ENCODE data around the gene GBE1. TPM values are rescaled to one million over a fixed set of nuclear protein-coding genes. Genes with fewer than 3 reads are reported as not detected.

GBE1 gene
- total RNA-seq, 1 donor from 2014 or later, result 27.3 TPM

GRCh38 chr3:81638480-81638879 lies 123.0 kb downstream of the GBE1 start:
- ATAC-seq (no peak), DNase-seq (ENCODE audit: low spot score) (no peak)

GRCh38 chr3:81632659-81633058 lies 128.8 kb downstream of the GBE1 start:
- no peak for ATAC-seq
- DNase-seq (ENCODE audit: low spot score), result no peak

- ATAC-seq (no peak), DNase-seq (ENCODE audit: low spot score) (no peak)
Observed at GRCh38 chr3:81624756-81625155, 136.7 kb downstream of the GBE1 start.

DNA sequence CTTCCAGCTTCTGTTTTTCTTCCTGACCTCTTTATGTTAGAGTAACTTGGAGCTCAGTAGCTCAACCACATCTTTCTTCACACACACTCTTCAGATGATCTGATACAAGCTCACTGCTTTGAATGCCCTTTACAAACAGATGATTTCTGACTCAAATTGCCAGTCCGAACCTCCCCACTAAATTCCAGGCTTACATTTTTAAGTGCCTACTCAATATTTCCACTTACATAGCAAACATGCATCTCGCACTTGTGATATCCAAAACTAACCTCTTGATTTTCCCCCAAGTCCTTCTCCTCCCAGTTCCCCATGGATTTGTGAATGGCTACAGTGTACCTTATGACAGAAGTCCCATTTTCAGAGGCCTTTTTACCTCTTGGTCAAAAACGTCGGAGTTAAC lies 139.1 kb downstream of the GBE1 start:
- no peak for DNase-seq (ENCODE audit: low spot score)
- ATAC-seq, result no peak

GRCh38 chr3:81621277-81621676 lies 140.2 kb downstream of the GBE1 start:
- DNase-seq (ENCODE audit: low spot score) (no peak), ATAC-seq (no peak)

- ATAC-seq (no peak), DNase-seq (ENCODE audit: low spot score) (no peak)
Observed at GRCh38 chr3:81620849-81621248, 140.6 kb downstream of the GBE1 start.

DNA sequence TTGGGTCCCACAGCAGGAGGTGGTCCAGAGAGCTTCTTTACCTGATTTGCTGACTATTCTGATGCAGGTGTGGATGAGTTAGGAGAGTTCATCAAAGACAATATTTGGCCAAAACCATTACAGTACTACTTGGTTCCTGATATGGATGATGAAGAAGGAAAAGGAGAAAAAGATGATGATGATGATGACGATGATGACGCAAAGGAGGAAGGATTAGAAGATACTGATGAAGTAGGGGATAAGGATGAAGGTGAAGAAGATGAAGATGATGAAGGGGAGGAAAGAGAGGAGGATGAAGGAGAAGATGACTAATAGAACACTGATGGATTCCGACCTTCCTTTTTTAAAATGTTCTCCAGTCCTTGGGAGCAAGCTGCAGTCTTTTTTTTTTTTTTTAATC lies 148.7 kb downstream of the GBE1 start:
- DNase-seq (ENCODE audit: low spot score) (no peak), ATAC-seq (no peak)

DNA sequence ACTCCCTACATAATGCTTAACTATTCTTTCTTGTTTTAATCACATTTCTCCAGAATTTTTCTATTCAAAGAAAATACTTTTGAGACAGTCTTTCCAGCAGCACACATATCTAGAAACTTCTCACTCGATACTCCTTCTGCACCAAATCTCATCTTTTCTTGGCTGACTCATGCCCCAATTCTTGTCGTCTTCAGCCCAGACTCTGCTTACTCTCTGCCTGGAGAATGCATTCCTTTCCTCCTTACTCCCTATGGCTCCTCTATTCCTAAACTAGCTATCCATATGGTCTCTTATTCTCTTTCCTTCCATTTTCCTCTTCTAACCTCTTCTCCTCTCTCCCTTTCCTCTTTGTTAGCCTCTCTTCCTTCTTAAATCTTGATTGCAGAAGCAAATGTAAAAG lies 158.7 kb downstream of the GBE1 start:
- ATAC-seq (no peak), DNase-seq (ENCODE audit: low spot score) (no peak)

DNA sequence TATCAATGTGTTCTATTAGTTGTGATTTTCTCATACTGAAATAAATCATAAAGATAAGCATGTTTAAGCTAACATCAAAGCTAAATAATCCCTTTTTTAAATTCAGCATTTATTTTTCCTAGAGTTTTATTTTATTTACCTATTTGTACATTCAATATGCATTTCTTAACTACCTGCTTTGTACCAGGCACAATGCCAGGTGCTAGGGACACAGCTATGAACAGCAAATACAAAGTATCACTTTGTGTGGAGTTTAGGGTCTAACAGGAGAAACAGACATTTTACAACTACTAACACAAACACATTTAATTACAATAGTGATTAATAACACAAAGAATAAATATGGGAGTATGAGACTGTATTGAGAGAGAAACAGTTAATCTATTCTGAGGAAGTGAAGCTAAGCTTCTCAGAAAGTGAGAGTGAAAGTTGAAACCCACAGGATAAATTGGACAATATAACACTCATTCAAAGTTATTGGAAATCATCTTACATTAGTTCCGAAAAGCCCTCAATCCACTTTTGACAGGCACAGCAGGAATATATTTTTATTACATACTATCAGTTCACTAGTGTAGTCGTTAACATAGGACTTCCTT lies 159.6 kb downstream of the GBE1 start:
- no peak for DNase-seq (ENCODE audit: low spot score)
- ATAC-seq, result peak; percentile 52

- ATAC-seq, result no peak
- DNase-seq (ENCODE audit: low spot score), result no peak
Observed at GRCh38 chr3:81592101-81592500, 169.3 kb downstream of the GBE1 start.

GRCh38 chr3:81585937-81586336 lies 175.5 kb downstream of the GBE1 start:
- ATAC-seq, result no peak

DNA sequence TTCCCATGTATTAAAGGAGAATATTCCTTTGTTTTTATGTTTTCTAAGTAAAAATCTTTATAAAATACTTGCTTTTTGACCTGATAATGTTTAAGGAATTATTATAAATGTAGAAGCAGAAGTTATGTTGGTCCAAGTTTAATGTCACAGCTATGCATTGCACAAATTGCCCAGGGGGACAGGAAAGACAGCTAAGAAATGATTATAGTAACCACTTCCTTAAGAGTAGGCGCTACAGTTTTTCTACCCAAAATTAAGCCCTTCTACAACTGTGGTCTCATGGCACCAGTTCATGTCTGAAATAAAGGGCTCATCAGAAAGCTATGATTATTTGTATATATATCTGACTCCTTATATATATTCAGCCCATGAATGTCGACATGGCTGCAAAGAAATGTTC lies 176.4 kb downstream of the GBE1 start:
- ATAC-seq (no peak), DNase-seq (ENCODE audit: low spot score) (no peak)

More at GRCh38 chr3:81585937-81586336, 175.5 kb downstream of the GBE1 start:
- DNase-seq (ENCODE audit: low spot score), result no peak

GRCh38 chr3:81581966-81582599 lies 179.4 kb downstream of the GBE1 start:
- DNase-seq (ENCODE audit: low spot score) (no peak), ATAC-seq (peak; percentile 91)

- DNase-seq (ENCODE audit: low spot score) (no peak), ATAC-seq (peak; percentile 70)
Observed at GRCh38 chr3:81580355-81580754, 181.1 kb downstream of the GBE1 start.

DNA sequence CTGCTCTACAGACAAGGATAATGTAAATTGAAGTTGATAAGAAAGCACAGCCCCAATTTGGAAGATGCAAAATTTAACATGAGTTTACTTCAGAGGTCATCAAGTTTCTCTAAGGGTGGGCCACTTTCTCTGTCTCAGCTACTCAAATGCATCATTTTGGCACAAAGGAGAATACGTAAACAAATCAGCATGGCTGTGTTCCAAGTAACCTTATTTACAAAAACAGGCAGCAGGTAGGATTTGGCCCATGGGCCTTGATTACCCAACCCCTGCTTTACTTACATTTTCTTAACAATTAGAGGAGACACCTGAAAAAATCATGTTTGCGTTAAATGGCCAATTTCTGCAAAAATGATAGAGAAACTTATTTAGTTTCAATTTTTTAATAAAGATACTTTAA lies 181.7 kb downstream of the GBE1 start:
- no peak for DNase-seq (ENCODE audit: low spot score)
- ATAC-seq, result peak; percentile 41

- DNase-seq (ENCODE audit: low spot score) (no peak), ATAC-seq (no peak)
Observed at GRCh38 chr3:81572201-81572756, 189.2 kb downstream of the GBE1 start.

- DNase-seq (ENCODE audit: low spot score), result no peak
- ATAC-seq, result no peak
Observed at GRCh38 chr3:81568378-81568777, 193.1 kb downstream of the GBE1 start.

DNA sequence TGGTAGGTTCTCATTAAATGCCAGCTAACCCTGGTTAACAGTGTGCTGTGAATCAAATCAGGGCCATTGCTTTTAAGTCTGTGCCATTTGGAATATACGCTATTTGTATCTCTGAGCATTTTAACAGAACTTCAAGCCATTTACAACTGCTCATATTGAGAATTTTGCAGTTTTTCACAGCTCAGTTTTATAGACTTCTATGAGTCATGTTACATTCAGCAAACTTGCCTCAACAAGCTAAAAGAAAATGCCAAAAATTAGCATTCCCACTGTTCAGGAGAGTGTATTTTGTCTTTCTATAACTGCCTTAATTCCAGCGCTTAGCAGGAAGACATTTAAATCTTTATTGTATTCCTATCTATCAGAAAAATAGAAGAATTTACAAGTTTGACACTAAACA lies 196.4 kb downstream of the GBE1 start:
- no peak for ATAC-seq
- DNase-seq (ENCODE audit: low spot score), result no peak

DNA sequence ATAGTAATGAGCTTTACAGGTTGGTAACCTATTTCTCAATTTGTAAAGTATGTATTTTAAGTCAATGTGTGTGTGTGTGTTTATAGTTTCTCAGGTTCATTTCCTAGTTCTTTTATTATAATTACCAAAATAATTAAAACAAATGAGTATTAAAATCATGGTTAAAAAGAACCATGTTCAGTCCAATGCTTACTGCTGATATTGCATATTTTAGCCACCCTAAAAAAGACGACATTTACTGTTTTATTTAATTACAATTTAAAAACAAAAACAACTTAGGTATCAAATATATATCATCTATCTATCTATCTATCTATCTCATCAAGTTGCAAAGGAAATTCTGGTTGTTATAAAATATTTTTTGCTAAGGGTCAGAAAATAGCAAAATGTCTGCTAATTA lies 203.3 kb downstream of the GBE1 start:
- no peak for DNase-seq (ENCODE audit: low spot score)

DNA sequence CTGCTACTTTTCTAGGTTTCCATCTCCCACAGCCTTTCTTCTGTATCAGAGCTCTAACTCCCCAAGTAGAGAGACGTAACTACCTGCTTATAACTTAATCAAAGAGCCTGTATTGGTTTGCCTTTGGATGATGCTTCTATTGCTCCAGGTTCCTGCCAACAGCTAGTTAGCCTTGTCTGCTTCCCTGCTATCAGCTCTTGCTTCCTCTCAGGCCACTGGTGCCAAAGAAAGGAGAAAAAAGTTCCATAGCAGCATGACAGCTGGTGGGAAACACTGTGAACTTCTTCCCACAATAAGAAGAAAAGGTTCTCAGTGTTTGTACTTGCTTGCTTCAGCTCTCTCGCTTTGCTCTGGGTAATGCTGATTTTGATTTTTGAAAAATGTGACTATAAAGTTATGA lies 206.6 kb downstream of the GBE1 start:
- ATAC-seq (peak; percentile 74), DNase-seq (ENCODE audit: low spot score) (no peak)

More for the DNA sequence above, 203.3 kb downstream of the GBE1 start:
- no peak for ATAC-seq

DNA sequence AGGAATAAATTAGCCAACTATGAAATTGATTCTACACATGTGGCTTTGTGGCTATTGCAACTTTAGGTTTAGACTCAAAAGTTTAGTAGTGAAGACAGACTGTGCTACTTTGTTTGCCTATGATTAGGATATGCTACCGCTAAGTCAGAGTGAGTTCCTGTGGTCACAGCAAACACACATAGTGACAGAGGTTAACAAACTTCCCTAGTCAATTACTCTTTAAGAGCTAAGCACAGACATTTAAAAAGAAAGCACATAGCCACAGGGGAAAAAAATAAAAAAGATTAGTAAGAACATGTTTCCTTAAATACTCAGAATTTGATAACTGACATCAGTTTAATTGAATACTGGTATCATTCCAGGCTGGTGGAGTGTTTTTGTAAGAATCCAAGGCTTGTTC lies 207.1 kb downstream of the GBE1 start:
- ATAC-seq, result peak; percentile 94

DNA sequence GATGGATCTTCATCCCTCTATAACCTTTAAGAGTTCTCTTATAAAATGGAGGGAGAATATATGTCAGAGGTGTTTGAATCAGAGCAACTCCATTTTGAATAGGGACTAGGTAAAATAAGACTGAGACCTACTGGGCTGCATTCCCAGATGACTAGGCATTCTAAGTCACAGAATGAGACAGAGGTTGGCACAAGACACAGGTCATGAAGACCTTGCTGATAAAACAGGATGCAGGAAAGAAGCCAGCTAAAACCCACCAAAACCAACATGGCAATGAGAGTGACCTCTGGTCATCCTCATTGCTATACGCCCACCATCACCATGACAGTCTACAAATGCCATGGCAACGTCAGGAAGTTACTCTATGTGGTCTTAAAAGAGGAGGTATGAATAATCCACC lies 211.0 kb downstream of the GBE1 start:
- ATAC-seq, result no peak
- DNase-seq (ENCODE audit: low spot score), result no peak

More for the DNA sequence above, 207.1 kb downstream of the GBE1 start:
- no peak for DNase-seq (ENCODE audit: low spot score)

DNA sequence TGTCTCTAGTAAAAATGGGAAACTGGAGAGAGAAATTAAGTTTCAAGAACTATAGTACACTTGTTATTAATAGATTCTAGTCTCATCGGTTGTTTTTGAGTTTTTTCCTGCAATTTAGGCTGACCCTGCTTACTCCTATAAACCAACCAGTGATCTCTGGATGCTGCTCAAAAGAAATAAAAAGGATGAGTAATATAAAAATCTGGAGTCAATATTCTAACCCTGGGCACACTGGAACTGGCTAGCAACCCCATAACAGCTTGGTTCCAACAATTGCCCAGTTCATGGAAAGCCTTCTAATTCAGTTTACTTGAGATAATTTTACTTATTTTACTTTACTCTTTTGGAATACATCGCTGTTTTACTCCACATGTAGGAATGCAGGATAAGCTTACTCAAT lies 211.6 kb downstream of the GBE1 start:
- DNase-seq (ENCODE audit: low spot score) (no peak), ATAC-seq (no peak)

Measured in left lobe of liver (tissue), 2 donors.